Measurements from ENCODE around the gene QRICH2. TPM values are rescaled to one million over a fixed set of nuclear protein-coding genes. Genes with fewer than 3 reads are reported as not detected.

The QRICH2 gene
- total RNA-seq, 2 experiments from 2014 or later: 1.8 to 2.1 TPM

- ChIA-PET POLR2A (no interaction called here), CTCF (no interaction called here)
- DNase-seq: no peak
- Mint-ChIP-seq H3K27me3 (no peaks in the 10 kb centered on the region), H3K9me3 (no peaks in the 10 kb centered on the region), H3K4me3 (no peak overlapping the region), H3K36me3 (ENCODE audit: low read depth) (peaks cover 63% of the 10 kb centered on the region), H3K4me1 (ENCODE audit: low read depth) (peaks cover 7% of the 10 kb centered on the region), H3K27ac (no peak overlapping the region)
- Histone ChIP-seq H3K36me3 (ENCODE audit: insufficient read depth, low read length) (peaks cover 38% of the 10 kb centered on the region), H3K4me1 (ENCODE audit: insufficient read depth, low read length) (no peaks in the 10 kb centered on the region), H3K27ac (ENCODE audit: low read depth in 1 of 2, low read length in 2 of 2) (no peak overlapping the region), H3K4me3 (ENCODE audit: low read length) (no peak overlapping the region), H3K9me3 (ENCODE audit: control insufficient read depth in 1 of 2, insufficient read depth in 1 of 2, low read length in 2 of 2) (no peaks in the 10 kb centered on the region), H3K27me3 (ENCODE audit: control insufficient read depth in 1 of 2, insufficient read depth in 2 of 2, low read length in 2 of 2) (no peaks in the 10 kb centered on the region)
- ATAC-seq (ENCODE audit: poor library complexity): no peak
- no peak for TF ChIP-seq CTCF (IDR thresholded peaks at IDR 0.05)
- intact Hi-C loops (cut with DNase I, micrococcal nuclease): no loop called here
These were observed 9.5 kb upstream of the QRICH2 start for GRCh38 chr17:76317535-76317934.

- no peaks in the 10 kb centered on the region for H3K27me3 ChIP-seq (ENCODE audit: control insufficient read depth in 1 of 2, insufficient read depth in 2 of 2, low read length in 2 of 2)
- no peak overlapping the region for H3K4me3 ChIP-seq (ENCODE audit: low read length)
- no peaks in the 10 kb centered on the region for H3K4me1 ChIP-seq (ENCODE audit: insufficient read depth, low read length)
- H3K36me3 ChIP-seq (ENCODE audit: insufficient read depth, low read length): peaks cover 35% of the 10 kb centered on the region
- H3K4me3 Mint-ChIP-seq: no peak overlapping the region
- no peak overlapping the region for H3K27ac Mint-ChIP-seq
- TF ChIP-seq CTCF (IDR thresholded peaks at IDR 0.05): no peak
- H3K9me3 Mint-ChIP-seq: no peaks in the 10 kb centered on the region
- H3K4me1 Mint-ChIP-seq (ENCODE audit: low read depth): peaks cover 7% of the 10 kb centered on the region
- H3K9me3 ChIP-seq (ENCODE audit: control insufficient read depth in 1 of 2, insufficient read depth in 1 of 2, low read length in 2 of 2): no peaks in the 10 kb centered on the region
- no peak overlapping the region for H3K27ac ChIP-seq (ENCODE audit: low read depth in 1 of 2, low read length in 2 of 2)
- H3K27me3 Mint-ChIP-seq: no peaks in the 10 kb centered on the region
- no peak for DNase-seq
- H3K36me3 Mint-ChIP-seq (ENCODE audit: low read depth): peaks cover 61% of the 10 kb centered on the region
- ChIA-PET CTCF (no interaction called here), POLR2A (no interaction called here)
- intact Hi-C loops (cut with DNase I, micrococcal nuclease): loop anchor here in 1 of 2 experiments (5.0 kb wide), 1 partner anchor 478 kb away; no protein-coding TSS in a partner anchor
- no peak for ATAC-seq (ENCODE audit: poor library complexity)
These were observed 6.5 kb upstream of the QRICH2 start for GRCh38 chr17:76314392-76315227.

GRCh38 chr17:76312735-76313134 is 4.7 kb upstream of the QRICH2 start:
- Histone ChIP-seq H3K36me3 (ENCODE audit: insufficient read depth, low read length) (peaks cover 33% of the 10 kb centered on the region), H3K4me3 (ENCODE audit: low read length) (no peak overlapping the region), H3K4me1 (ENCODE audit: insufficient read depth, low read length) (no peaks in the 10 kb centered on the region), H3K27ac (ENCODE audit: low read depth in 1 of 2, low read length in 2 of 2) (no peak overlapping the region), H3K9me3 (ENCODE audit: control insufficient read depth in 1 of 2, insufficient read depth in 1 of 2, low read length in 2 of 2) (no peaks in the 10 kb centered on the region), H3K27me3 (ENCODE audit: control insufficient read depth in 1 of 2, insufficient read depth in 2 of 2, low read length in 2 of 2) (no peaks in the 10 kb centered on the region)
- ChIA-PET CTCF (no interaction called here), POLR2A (no interaction called here)
- TF ChIP-seq CTCF (IDR thresholded peaks at IDR 0.05): no peak
- H3K27ac Mint-ChIP-seq: no peak overlapping the region
- H3K4me1 Mint-ChIP-seq (ENCODE audit: low read depth): peaks cover 7% of the 10 kb centered on the region
- intact Hi-C loops (cut with DNase I, micrococcal nuclease): loop anchor here in 1 of 2 experiments (5.0 kb wide), 1 partner anchor 480 kb away; no protein-coding TSS in a partner anchor
- ATAC-seq (ENCODE audit: poor library complexity) (no peak), DNase-seq (no peak)
- peaks cover 54% of the 10 kb centered on the region for H3K36me3 Mint-ChIP-seq (ENCODE audit: low read depth)
- H3K9me3 Mint-ChIP-seq: no peaks in the 10 kb centered on the region
- no peaks in the 10 kb centered on the region for H3K27me3 Mint-ChIP-seq
- no peak overlapping the region for H3K4me3 Mint-ChIP-seq
